Cardiac muscle cell (in vitro differentiated cells and primary cell): ENCODE results near the gene SYNPO. TPM values are rescaled to one million over a fixed set of nuclear protein-coding genes. Genes with fewer than 3 reads are reported as not detected.
A peak's percentile ranks its signal among the peaks of the same experiment; 100 is the strongest.

Experiments used
- DNase-seq, 2 donors: peaks; one replicate each; pipeline versions ENCODE4 v3.0.0 to v3.0.0-alpha.2; 2010 to 2017; ENCODE audit warnings: low read depth in 1 of 2, low spot score in 1 of 2
- H3K27ac ChIP-seq: fragments of 200-600 bp; sonication (generic); 2 replicates; pipeline ENCODE4 v1.5.1; 2016
- H3K27me3 ChIP-seq: fragments of 200-600 bp; sonication (generic); 2 replicates; pipeline ENCODE4 v1.6.0; 2016; ENCODE audit warnings: control low read depth
- H3K36me3 ChIP-seq: fragments of 200-600 bp; sonication (generic); 2 replicates; pipeline ENCODE4 v1.5.1; 2016; ENCODE audit warnings: control low read depth
- H3K4me1 ChIP-seq: fragments of 200-600 bp; sonication (generic); 2 replicates; pipeline ENCODE4 v1.8.1; 2017; ENCODE audit warnings: low read depth, mild to moderate bottlenecking, mixed run types
- H3K4me3 ChIP-seq: fragments of 200-600 bp; sonication (generic); 2 replicates; pipeline ENCODE4 v1.5.1; 2016; ENCODE audit warnings: mild to moderate bottlenecking
- H3K9me3 ChIP-seq: fragments of 200-600 bp; sonication (generic); 2 replicates; pipeline ENCODE4 v1.5.1; 2017; ENCODE audit warnings: low read depth, mild to moderate bottlenecking, control low read depth
- CTCF ChIP-seq: IDR thresholded peaks from 2 replicates; pipeline ENCODE4 v1.5.1; 2012; ENCODE audit warnings: low read depth, mild to moderate bottlenecking, low read length
- polyA plus RNA-seq: library from polyadenylated mRNA; unstranded; fragments of >200 nt; fragmentation: Nextera tagmentation; extraction: Ambion mirVana; gene quantifications from 2 replicates; pipeline ENCODE4 v1.2.1, GENCODE V29; 2016
- total RNA-seq: library from RNA; depleted of rRNA; stranded (reverse); fragments of >200 nt; gene quantifications from 2 replicates; pipeline ENCODE4 v1.2.3, GENCODE V29; 2016

Gene SYNPO
- total and polyA plus RNA-seq, 2 experiments from 2014 or later, result 1.1 to 2.7 TPM

DNA sequence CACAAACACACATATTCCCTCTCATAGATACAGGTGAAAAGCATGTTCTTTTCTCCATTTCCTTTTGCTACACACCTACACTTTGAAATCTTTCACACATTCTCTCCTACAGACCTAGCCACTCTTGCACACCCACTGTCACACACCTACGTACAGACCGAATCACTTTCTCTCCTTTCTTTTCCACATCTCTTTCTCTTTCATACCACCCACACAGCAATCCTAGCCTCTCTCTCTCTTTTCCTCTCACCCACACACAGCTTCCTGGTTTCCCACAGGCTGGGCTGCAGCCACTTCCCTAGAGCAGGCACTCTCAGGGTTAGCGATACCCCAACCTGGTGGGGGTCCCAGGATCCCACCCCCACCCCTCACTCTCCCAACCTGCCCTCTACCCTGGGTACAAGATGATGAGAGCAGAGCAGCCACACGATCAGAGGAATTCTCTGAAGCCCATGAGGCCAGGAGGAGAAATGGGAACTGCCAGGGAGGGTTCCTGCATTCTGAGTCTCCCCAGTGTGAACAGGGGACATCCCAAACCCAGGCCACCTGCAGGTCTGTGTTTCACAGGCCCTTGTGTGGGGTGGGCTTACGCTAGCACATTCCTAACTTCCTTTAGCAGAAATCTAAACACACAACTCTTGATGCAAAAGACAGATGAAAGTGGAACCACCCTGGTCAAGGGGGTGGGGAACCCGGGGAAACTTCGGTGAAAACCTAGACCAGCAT, 17.1 kb upstream of the SYNPO start:
- Histone ChIP-seq H3K36me3 (no peaks in the 10 kb centered on the region), H3K27me3 (no peaks in the 10 kb centered on the region), H3K4me3 (no peak overlapping the region), H3K4me1 (peaks cover 5% of the 10 kb centered on the region), H3K9me3 (no peaks in the 10 kb centered on the region), H3K27ac (no peak overlapping the region)
- no peak for DNase-seq
- no peak for TF ChIP-seq CTCF

GRCh38 chr5:150623878-150624216, 16.6 kb upstream of the SYNPO start:
- Histone ChIP-seq H3K9me3 (no peaks in the 10 kb centered on the region), H3K4me1 (peaks cover 5% of the 10 kb centered on the region), H3K27me3 (no peaks in the 10 kb centered on the region), H3K4me3 (no peak overlapping the region), H3K27ac (no peak overlapping the region), H3K36me3 (no peaks in the 10 kb centered on the region)
- no peak for DNase-seq
- no peak for TF ChIP-seq CTCF

DNA sequence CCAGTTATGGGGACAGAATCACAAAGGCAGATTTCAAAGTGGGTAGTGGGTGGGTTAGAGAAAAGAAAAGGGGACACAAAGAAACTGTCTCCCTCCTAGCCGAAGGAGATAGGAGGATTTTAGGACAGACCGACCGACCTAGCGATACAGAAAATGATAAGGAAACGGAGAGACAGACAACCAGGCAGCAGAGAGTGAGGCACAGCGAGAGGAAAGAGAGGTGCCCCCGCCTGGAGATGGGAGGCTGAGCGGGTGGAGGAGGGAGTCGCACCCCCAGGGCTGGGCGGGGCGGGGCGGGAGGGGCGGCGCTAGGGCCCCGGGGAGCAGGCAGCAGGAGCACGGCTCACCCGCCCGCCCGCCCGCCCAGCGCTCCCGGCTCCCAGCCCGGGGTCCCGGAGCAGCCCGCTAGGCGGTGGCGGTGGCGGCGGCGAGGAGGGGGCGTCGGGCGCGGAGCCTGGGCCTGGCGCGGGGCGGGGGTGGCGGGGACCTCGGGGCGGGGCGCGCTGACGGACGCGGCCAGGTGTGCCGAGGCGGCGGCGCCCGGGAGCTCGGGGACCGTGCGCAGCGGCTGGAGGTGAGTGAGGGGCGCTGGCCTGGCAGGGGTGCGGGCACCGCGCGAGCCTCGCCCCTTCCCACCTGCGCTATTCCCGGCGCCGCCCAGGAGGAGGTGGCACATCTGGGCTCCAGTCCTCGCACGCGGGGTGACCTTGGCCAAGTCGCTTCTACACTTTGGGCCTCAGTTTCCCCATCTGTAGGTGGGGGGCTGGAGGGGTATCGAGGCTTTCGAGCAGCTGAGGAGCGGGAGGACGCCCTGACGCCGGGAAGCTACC, 15.9 kb upstream of the SYNPO start:
- Histone ChIP-seq H3K27ac (no peak overlapping the region), H3K9me3 (no peaks in the 10 kb centered on the region), H3K4me3 (peak overlapping the region; percentile 43), H3K36me3 (no peaks in the 10 kb centered on the region), H3K27me3 (no peaks in the 10 kb centered on the region), H3K4me1 (peaks cover 5% of the 10 kb centered on the region)
- no peak for TF ChIP-seq CTCF
- peak; percentile 55 to 63 for DNase-seq

- Histone ChIP-seq H3K27me3 (no peaks in the 10 kb centered on the region), H3K36me3 (no peaks in the 10 kb centered on the region), H3K27ac (no peak overlapping the region), H3K9me3 (no peaks in the 10 kb centered on the region), H3K4me1 (peaks cover 5% of the 10 kb centered on the region), H3K4me3 (peak overlapping the region; percentile 43)
- no peak for DNase-seq
- TF ChIP-seq CTCF, result no peak
These were observed 15.3 kb upstream of the SYNPO start for GRCh38 chr5:150625164-150625535.

DNA sequence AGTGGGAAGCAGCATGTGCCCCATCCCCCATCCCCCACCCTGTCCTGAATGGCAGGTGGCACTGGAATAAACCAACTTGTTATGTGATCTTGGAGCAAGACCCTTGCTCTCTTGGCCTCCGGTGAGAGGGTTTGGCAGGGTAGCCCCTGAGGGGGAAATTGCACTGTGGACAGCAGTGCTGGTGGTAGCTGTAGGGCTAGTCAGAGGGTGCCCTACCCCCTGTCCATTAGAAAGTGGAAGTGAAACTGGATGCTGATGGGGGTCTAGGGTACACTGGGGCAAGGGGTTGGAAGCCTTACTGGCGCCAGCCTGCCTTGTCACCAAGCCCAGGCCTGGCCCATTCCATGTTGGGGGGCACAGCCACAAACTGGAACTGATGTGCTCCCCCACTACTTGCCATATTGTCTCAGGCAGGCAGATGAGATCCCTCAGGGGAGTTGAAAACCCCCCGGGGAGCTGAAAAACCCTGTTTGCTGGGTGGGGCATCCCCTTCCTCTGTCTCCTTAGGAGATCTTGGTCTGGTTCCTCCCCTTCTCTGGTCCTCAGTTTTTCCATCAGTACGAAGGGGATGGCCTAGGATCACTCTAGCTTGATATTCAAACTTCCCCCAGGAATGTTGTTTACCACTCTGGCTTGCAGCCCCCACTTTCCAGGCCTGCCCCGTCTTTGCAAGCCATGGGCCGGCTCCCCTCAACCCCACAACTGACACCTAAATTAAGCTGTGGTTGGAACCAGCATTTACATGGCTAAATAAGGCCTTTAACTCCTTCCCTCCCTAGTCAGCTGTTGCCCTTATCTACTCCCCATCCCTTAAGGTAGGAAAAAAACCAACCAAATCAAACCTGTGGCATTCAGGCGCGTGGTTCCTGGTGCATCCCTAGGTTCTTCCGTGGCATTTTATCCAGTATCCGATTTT, 14.4 kb upstream of the SYNPO start:
- H3K4me3 ChIP-seq, result no peak overlapping the region
- DNase-seq, result no peak

More for the DNA sequence above, 14.4 kb upstream of the SYNPO start:
- peaks cover 8% of the 10 kb centered on the region for H3K4me1 ChIP-seq
- no peaks in the 10 kb centered on the region for H3K36me3 ChIP-seq
- no peaks in the 10 kb centered on the region for H3K9me3 ChIP-seq
- H3K27me3 ChIP-seq, result no peaks in the 10 kb centered on the region
- no peak for TF ChIP-seq CTCF
- H3K27ac ChIP-seq, result no peak overlapping the region
